Muscle of leg (tissue), 11 donors: Measurements from ENCODE around the gene PRKCG. TPM values are rescaled to one million over a fixed set of nuclear protein-coding genes. Genes with fewer than 3 reads are reported as not detected.

ENCODE experiments used
- DNase-seq: peaks from one replicate; pipeline ENCODE4 v3.0.0; 2013
- H3K27ac ChIP-seq: one replicate; pipeline ENCODE4 v1.5.1; 2013; ENCODE audit warnings: mild to moderate bottlenecking, low read length, control low read depth
- H3K27me3 ChIP-seq: one replicate; pipeline ENCODE4 v1.6.1; 2013; ENCODE audit warnings: low read length; ENCODE audit not compliant: control insufficient read depth, insufficient read depth
- H3K36me3 ChIP-seq: one replicate; pipeline ENCODE4 v1.6.1; 2013; ENCODE audit warnings: low read length; ENCODE audit not compliant: control insufficient read depth, insufficient read depth
- H3K4me1 ChIP-seq: one replicate; pipeline ENCODE4 v1.6.1; 2013; ENCODE audit warnings: low read length; ENCODE audit not compliant: control insufficient read depth, insufficient read depth
- H3K4me3 ChIP-seq: one replicate; pipeline ENCODE4 v1.5.1; 2013; ENCODE audit warnings: low read length, control low read depth
- H3K9me3 ChIP-seq: replicated peaks from 2 replicates; pipeline ENCODE4 v1.6.1; 2013; ENCODE audit warnings: low read depth, low read length; ENCODE audit not compliant: control insufficient read depth
- WGBS: methylation state at CpG from one replicate; pipeline ENCODE4 v1.1.5; 2013; ENCODE audit warnings: missing lambda C conversion rate; ENCODE audit not compliant: insufficient coverage; 5-methylcytosine and 5-hydroxymethylcytosine counted together
- polyA plus RNA-seq, 8 donors: library from polyadenylated mRNA; unstranded; fragments of 120-200 nt; gene quantifications; one replicate each; pipeline versions ENCODE4 v1.2.1 to v1.2.3, GENCODE V29; 2013; ENCODE audit warnings: inconsistent platforms in 1 of 8, low replicate concordance in 1 of 8; ENCODE audit not compliant: insufficient read length in 8 of 8, insufficient read depth in 1 of 8
- total RNA-seq: library from RNA; stranded (reverse); fragments of 120-200 nt; gene quantifications from one replicate; pipeline ENCODE4 v1.2.4, GENCODE V29; 2013

Gene PRKCG
- total and polyA plus RNA-seq, 9 donors = 0.08 to 1.1 (median 0.32) TPM; not detected in 1

DNA sequence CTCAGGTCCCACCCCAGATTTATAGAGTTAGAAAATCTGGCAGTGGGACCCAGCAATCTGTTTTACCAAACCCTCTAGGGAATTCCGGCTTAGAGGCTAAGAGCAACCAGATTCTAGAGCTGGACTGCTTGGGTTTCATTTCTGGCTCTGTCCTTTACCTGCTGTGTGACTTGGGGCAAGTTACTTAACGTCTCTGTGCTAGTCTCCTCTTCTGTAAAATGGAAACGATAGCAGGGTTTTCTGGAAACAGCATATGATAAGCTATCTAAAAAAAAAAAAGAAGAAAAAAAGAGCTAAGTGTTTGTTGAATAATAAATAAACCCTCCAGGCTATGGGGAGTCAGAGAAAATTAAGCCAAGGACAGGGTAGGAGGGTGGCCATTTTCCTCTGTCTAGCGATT is 15.5 kb downstream of the PRKCG start:
- Histone ChIP-seq H3K27ac (no peak overlapping the region), H3K36me3 (no peaks in the 10 kb centered on the region), H3K4me3 (no peak overlapping the region), H3K27me3 (peaks cover 29% of the 10 kb centered on the region), H3K4me1 (no peaks in the 10 kb centered on the region), H3K9me3 (no peaks in the 10 kb centered on the region)
- 55% methylated on average over 2 of the region's 4 CpGs for WGBS
- no peak for DNase-seq

DNA sequence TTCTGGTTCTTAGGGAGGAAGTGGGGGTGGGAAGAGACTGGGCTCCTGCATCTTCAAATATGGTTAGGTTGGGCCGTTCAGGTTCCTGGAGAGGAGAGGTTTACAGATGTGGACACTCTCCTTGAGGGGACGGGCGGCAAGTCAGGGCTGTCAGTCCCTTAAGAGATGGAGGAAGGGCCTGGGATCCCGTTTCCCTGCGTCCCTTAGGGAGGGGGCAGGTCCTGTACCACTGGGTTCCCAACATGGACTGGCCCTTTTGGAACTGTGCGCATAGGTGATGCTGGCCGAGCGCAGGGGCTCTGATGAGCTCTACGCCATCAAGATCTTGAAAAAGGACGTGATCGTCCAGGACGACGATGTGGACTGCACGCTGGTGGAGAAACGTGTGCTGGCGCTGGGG is 16.2 kb downstream of the PRKCG start:
- H3K27me3 ChIP-seq = peaks cover 23% of the 10 kb centered on the region
- DNase-seq = no peak
- no peak overlapping the region for H3K4me3 ChIP-seq
- no peaks in the 10 kb centered on the region for H3K4me1 ChIP-seq
- WGBS = 4% methylated on average over 16 of the region's 16 CpGs
- H3K36me3 ChIP-seq = no peaks in the 10 kb centered on the region
- H3K9me3 ChIP-seq = no peaks in the 10 kb centered on the region
- no peak overlapping the region for H3K27ac ChIP-seq

DNA sequence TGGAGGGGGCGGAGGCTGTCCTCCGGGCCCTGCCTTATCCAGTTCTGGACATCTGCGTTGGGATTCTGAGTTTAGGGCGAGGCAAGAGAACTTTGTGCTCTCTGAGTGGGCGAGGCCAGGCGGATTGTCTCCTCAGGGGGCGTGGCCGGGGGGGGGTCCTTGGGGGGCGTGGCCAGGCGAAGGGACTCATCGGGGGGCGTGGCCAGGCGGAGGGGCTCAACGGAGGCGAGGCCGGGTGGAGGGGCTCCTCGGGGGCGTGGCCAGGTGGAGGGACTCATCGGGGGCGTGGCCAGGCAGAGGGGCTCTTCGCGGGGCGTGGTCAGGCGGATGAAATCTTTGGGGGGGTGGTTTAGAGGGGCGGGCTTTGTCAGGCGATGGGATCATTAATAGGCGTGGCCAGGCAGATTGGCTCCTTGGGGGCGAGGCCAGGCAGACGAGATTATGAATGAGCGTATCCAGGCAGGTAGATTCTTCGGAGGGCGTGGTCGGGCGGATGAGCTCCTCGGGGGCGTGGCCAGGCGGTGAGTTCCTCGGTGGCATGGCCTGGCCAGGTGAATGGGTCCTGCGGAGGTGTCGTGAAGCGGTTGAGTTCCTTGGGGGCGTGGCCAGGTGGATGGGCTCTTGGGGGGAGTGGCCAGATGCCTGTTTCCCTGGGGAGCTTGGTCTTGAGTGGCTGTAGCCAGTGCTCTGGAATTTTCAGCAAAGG is 16.8 kb downstream of the PRKCG start:
- no peak for DNase-seq
- peaks cover 23% of the 10 kb centered on the region for H3K27me3 ChIP-seq
- 1% methylated on average over 34 of the region's 42 CpGs for WGBS
- H3K4me1 ChIP-seq = no peaks in the 10 kb centered on the region
- no peaks in the 10 kb centered on the region for H3K36me3 ChIP-seq
- H3K9me3 ChIP-seq = no peaks in the 10 kb centered on the region
- H3K27ac ChIP-seq = no peak overlapping the region
- no peak overlapping the region for H3K4me3 ChIP-seq

DNA sequence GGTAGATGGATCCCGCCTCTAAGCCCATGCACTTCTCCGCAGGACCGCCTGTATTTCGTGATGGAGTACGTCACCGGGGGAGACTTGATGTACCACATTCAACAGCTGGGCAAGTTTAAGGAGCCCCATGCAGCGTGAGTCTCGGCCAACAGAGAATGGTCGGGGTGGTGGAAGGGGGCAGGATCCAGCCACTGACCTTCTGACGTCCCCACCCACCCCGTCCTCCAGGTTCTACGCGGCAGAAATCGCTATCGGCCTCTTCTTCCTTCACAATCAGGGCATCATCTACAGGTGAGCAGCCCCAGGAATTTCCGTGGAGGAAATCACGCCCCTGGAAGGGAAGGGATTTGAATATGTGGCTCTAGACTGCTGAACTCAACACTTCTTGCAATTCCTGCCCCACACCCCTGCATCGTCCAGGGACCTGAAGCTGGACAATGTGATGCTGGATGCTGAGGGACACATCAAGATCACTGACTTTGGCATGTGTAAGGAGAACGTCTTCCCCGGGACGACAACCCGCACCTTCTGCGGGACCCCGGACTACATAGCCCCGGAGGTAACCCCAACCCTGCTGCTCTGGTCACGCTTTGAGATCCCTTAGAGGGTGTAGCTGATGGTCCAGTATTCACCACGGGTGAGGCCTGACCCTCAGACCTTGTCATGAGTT is 18.3 kb downstream of the PRKCG start:
- no peak overlapping the region for H3K27ac ChIP-seq
- no peaks in the 10 kb centered on the region for H3K36me3 ChIP-seq
- H3K4me3 ChIP-seq = no peak overlapping the region
- H3K4me1 ChIP-seq = no peaks in the 10 kb centered on the region
- WGBS = 91% methylated on average over 12 of the region's 27 CpGs
- no peak for DNase-seq
- no peaks in the 10 kb centered on the region for H3K9me3 ChIP-seq
- peaks cover 29% of the 10 kb centered on the region for H3K27me3 ChIP-seq

DNA sequence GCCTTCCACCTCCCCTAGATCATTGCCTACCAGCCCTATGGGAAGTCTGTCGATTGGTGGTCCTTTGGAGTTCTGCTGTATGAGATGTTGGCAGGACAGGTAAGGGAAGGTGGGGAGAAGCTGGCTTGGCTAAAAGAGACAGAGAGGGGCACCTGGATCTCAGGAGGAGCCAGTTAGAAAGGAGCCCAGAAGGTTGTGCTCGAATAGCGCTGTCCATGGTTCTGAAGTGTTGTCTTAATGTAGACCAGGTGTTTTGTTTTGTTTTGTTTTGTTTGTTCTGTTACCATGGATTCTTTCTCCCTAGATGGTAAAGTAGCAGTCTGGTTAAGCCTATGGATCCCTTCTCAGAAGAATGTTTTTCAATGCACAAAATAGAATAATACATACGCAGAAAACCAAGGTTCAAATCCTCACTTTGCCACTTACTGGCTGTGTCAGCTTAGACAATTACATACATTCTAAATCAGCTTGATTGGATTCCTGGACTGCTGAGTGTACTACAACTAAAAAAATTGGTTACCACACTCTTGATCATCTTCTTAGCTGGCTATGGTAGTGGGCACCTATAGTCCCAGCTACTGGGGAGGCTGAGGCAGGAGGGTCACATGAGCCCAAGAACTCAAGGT is 21.2 kb downstream of the PRKCG start:
- Histone ChIP-seq H3K9me3 (no peaks in the 10 kb centered on the region), H3K4me1 (peaks cover 8% of the 10 kb centered on the region), H3K27ac (no peak overlapping the region), H3K36me3 (no peaks in the 10 kb centered on the region), H3K4me3 (no peak overlapping the region), H3K27me3 (peaks cover 37% of the 10 kb centered on the region)
- no CpG with 5 or more reads among the region's 4 CpGs for whole genome bisulfite sequencing
- DNase-seq = peak; percentile 83

DNA sequence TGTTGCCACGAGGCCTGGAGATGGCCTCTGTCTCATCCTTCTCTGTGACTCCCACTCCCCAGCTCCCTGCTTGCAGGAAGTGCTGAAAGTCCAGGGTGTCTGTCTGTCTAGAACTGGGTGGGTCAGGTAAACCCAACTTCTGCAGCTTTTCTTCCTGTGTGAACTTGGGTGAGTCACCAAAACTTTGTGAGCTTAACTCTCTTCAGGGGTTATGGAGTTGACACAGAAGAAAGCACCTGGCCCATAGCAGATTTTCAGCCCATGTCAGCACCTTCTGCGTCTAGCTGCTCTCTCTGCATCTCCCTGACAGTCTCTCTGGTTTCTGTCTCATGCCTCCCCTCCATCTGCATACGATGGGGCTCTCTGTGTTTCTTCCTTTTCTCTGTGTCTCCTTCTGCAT is 22.9 kb downstream of the PRKCG start:
- WGBS = 39% methylated on average over 2 of the region's 3 CpGs
- Histone ChIP-seq H3K36me3 (no peaks in the 10 kb centered on the region), H3K4me1 (peaks cover 16% of the 10 kb centered on the region), H3K4me3 (no peak overlapping the region), H3K9me3 (no peaks in the 10 kb centered on the region), H3K27ac (no peak overlapping the region), H3K27me3 (peaks cover 47% of the 10 kb centered on the region)
- DNase-seq = no peak

DNA sequence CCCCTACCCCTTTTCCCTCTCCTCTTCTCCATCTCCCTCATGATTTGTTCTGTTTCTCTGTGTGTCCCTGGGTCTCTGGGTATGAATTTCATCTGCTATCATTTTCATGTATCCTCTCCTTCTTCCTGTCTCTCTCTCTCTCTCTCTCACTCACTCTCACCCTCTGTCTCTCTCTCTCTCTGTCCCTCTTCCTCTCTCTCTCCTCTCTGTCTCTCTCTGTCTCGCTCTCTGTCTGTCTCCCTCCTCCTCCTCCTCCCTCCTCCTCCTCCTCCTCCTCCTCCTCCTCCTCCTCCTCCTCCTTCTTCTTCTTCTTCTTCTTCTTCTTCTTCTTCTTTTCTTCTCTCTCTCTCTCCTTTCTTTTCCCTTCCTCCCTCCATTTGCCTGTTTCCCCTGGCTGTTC is 23.8 kb downstream of the PRKCG start:
- no peak for DNase-seq
- no peak overlapping the region for H3K27ac ChIP-seq
- no peaks in the 10 kb centered on the region for H3K36me3 ChIP-seq
- no peak overlapping the region for H3K4me3 ChIP-seq
- no CpG with 5 or more reads among the region's 1 CpG for WGBS
- H3K9me3 ChIP-seq = no peaks in the 10 kb centered on the region
- peaks cover 54% of the 10 kb centered on the region for H3K27me3 ChIP-seq
- peaks cover 16% of the 10 kb centered on the region for H3K4me1 ChIP-seq

DNA sequence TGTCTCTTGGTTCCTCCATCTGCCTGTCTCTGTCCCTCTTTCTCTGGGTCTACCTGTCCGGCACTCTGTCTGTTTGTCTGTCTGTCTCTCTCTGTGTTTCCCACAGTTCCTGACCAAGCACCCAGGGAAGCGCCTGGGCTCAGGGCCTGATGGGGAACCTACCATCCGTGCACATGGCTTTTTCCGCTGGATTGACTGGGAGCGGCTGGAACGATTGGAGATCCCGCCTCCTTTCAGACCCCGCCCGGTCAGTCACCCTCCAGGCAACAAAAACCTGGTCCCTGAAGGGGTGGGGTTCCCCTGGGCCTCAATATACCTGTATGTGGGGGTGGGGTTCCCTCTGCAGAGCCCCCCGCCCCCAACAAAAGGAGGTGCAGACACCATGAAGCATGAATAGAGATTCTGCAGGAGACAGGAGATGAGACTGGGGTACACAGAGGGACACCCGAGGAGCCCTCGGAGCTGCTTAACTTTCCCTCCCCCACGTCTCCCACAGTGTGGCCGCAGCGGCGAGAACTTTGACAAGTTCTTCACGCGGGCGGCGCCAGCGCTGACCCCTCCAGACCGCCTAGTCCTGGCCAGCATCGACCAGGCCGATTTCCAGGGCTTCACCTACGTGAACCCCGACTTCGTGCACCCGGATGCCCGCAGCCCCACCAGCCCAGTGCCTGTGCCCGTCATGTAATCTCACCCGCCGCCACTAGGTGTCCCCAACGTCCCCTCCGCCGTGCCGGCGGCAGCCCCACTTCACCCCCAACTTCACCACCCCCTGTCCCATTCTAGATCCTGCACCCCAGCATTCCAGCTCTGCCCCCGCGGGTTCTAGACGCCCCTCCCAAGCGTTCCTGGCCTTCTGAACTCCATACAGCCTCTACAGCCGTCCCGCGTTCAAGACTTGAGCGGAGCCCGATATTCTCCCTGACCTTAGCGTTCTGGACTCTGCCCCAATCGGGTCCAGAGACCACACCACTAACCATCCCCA is 24.5 kb downstream of the PRKCG start:
- H3K36me3 ChIP-seq = no peaks in the 10 kb centered on the region
- peaks cover 16% of the 10 kb centered on the region for H3K4me1 ChIP-seq
- no peaks in the 10 kb centered on the region for H3K9me3 ChIP-seq
- no peak overlapping the region for H3K27ac ChIP-seq
- H3K27me3 ChIP-seq = peaks cover 61% of the 10 kb centered on the region
- H3K4me3 ChIP-seq = no peak overlapping the region
- no peak for DNase-seq
- 8% methylated on average over 42 of the region's 48 CpGs for WGBS

DNA sequence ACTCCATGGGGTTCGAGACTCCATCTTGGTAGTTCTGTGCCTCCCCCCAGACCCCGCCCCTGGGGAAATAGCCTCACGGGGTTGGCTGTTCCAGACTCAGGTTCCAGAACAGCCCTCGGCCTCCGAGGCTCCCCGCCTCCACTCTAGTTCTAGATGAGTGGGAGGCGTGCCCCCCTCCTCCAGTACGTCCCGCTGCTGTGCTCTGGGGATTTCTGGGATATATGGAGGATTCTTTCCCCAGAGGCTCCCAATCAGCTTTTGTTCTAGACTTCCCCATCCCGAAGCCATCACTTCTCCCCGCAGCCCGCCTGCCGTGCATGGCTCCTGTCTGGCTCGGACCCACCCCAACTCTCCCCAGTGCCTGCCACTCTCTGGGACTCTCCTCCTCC is 25.2 kb downstream of the PRKCG start:
- DNase-seq = no peak

More for the DNA sequence above, 25.2 kb downstream of the PRKCG start:
- Histone ChIP-seq H3K9me3 (no peaks in the 10 kb centered on the region), H3K4me1 (peaks cover 16% of the 10 kb centered on the region), H3K27ac (no peak overlapping the region), H3K4me3 (no peak overlapping the region), H3K27me3 (peaks cover 67% of the 10 kb centered on the region), H3K36me3 (no peaks in the 10 kb centered on the region)
- 8% methylated on average over 2 of the region's 14 CpGs for WGBS
